Measurements from ENCODE around the gene NCF4.
A peak's percentile ranks its signal among the peaks of the same experiment; 100 is the strongest.

Gene NCF4

DNA sequence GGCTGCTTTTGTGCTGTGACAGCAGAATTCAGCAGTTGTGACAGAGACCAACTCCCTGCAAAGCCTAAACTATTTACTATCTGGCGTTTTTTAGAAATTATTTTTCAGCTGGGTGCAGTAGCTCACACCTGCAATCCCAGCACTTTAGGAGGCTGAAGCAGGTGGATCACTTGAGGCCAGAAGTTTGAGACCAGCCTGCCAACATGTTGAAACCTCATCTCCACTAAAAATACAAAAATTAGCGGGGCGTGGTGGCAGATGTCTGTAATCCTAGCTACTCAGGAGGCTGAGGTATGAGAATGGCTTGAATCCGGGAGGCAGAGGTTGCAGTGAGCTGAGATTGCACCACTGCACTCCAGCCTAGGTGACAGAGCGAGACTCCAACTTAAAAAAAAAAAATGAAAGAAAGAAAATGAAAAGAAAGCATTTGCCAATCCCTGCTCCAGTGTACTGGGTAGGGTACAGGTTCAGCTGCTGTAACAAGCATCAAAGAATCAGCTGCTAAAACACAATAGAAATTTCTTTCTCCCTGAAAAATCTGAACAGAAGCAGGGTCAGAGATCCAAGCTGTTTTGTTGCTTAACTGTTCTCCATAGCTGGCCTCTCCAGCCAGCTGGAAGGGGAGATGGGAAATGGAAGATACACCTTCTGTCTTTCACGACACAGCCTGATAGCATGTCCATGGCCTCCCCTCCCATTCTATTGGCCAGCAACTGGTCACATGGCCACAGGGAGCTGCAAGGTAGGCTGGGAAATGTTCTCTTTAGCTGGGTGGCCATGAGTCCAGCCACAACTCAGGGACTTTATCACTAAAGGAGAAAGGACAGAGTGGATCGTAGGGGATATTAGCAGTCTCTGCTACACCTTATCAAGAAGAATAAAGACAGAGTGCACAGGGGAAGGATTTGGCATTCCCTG lies 8.5 kb upstream of the NCF4 start:
- H3K27ac ChIP-seq: no peak overlapping the region
- TF ChIP-seq ZFX (IDR thresholded peaks at IDR 0.05): no peak
- TF ChIP-seq, protein P1, sequence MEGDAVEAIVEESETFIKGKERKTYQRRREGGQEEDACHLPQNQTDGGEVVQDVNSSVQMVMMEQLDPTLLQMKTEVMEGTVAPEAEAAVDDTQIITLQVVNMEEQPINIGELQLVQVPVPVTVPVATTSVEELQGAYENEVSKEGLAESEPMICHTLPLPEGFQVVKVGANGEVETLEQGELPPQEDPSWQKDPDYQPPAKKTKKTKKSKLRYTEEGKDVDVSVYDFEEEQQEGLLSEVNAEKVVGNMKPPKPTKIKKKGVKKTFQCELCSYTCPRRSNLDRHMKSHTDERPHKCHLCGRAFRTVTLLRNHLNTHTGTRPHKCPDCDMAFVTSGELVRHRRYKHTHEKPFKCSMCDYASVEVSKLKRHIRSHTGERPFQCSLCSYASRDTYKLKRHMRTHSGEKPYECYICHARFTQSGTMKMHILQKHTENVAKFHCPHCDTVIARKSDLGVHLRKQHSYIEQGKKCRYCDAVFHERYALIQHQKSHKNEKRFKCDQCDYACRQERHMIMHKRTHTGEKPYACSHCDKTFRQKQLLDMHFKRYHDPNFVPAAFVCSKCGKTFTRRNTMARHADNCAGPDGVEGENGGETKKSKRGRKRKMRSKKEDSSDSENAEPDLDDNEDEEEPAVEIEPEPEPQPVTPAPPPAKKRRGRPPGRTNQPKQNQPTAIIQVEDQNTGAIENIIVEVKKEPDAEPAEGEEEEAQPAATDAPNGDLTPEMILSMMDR (conservative IDR thresholded peaks at IDR 0.05): no peak

DNA sequence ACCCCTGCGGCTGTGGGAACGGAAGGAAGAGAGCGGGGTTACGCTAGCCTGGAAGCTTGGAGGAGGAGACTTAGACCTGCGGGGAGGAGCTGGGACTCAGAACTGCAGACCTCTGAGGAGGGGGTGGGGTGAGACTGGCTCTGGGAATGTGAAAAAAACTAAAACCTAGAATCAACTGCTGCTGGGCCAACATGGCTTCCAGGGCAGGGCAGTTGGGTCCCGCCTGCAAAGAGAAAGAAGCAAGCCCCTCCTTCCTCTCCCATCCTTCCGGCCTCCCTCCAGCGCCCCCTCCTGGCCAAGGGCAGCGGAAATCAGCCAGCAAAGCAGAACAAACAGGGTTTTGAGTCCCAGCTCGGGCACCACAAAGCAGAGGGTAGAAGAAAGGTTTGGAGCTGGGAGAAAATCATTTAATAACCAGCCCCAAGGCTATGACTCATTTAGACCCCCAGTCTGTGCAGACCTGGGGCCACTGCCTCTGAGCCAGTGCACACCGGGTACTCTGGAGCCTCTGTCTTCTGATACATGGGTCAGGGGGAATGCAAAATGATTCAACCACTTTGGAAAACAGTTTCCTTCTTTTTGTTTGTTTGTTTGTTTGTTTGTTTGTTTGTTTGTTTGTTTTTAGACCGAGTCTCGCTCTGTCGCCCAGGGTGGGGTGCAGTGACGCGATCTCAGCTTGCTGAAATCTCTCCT lies 7.3 kb upstream of the NCF4 start:
- no peak for TF ChIP-seq ZFX (IDR thresholded peaks at IDR 0.05)
- TF ChIP-seq, protein P1 (conservative IDR thresholded peaks at IDR 0.05): peak; percentile 83
- no peak overlapping the region for H3K27ac ChIP-seq

DNA sequence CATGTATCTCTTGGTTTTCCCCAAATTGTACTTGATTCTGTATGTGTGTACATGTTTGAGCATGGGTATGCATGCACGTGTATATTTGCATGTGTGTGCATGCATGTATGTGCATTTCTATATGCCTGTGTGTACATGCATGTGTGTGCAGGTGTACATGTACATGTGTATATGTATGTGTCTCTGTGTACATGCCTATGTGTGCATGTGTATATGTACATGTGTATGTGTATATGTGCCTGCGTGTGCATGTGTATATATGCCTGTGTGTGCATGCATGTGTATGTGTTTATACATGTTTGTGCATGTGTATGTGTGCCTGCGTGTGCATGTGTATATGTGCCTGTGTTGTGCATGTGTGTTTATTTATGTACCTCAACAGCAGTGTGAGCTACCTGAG lies 5.3 kb upstream of the NCF4 start:
- TF ChIP-seq, protein P1 (conservative IDR thresholded peaks at IDR 0.05): no peak
- TF ChIP-seq ZFX (IDR thresholded peaks at IDR 0.05): no peak
- no peak overlapping the region for H3K27ac ChIP-seq

DNA sequence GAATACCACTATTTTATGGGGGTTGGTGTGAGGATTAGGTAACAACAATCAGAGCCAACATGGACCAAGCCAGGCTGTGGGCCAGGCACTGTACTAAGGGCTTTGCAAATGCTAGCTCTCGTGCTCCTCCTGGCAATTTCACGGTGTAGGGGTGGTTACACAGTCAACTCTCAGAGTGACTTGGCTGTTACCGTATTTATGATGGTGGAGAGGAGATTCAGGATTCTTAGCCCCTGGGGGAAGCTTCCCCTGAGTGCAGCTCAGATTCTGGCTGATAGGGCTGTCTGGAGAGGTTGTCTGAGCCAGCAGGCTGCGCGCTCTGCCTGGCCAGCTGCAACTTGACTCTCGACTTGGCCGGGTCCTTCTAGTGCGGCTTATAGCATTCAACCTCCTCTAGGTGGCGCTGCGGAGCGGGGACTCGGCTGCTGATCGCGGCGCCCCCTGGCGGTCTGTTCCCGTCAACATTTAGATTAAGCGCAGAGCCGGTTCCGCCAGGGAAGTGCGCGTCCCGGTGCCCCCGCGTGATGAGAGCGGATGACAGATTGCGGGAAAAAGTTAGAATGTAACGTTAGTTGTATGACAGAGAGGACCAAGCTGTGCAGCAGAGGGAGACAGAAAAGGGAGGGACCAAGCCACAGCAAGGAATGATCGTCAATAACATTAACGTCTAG lies 4.5 kb upstream of the NCF4 start:
- TF ChIP-seq, protein P1 (conservative IDR thresholded peaks at IDR 0.05): peak; percentile 100
- TF ChIP-seq ZFX (IDR thresholded peaks at IDR 0.05): no peak

DNA sequence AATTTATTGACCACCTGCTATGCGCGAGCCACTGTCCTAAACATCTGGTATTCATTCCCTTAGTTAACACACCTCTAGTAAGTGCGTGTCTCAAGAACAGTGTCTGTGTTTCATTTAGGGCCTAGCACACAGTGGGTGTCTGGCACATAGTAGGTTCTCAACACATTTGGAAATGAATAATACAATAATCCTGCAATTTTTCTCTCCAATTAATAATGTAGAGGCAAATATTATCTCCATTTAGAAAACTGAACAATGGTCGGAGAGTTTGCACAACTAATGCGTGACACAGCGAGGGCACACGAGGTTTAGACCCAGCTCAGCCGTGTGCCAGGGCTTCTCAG lies 4.0 kb upstream of the NCF4 start:
- TF ChIP-seq ZFX (IDR thresholded peaks at IDR 0.05): no peak
- TF ChIP-seq, protein P1 (conservative IDR thresholded peaks at IDR 0.05): no peak; the same call in none of the 2 replicates
- no peak overlapping the region for H3K27ac ChIP-seq

More for the DNA sequence above, 4.5 kb upstream of the NCF4 start:
- H3K27ac ChIP-seq: no peak overlapping the region

DNA sequence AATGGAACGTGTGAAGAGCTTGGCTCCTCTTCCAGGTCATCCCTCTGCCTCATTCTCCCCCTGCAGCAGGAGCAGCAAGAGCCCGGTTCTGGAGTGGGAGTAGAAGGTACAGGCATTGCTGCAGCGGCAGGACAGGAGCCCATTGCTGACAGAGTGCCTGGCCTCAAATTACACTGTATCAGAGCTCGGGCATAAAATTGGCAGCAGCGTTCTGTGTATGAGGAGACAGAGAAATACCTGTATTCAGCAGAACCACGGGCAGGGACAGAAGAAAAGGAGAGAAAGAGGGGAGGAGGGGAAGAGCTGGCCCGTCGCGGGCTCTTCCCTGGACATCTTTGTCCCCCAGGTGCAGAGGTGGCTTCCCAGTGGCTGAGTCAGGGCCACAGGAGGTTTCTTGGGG lies 2.6 kb upstream of the NCF4 start:
- H3K27ac ChIP-seq: no peak overlapping the region
- TF ChIP-seq, protein P1 (conservative IDR thresholded peaks at IDR 0.05): no peak

DNA sequence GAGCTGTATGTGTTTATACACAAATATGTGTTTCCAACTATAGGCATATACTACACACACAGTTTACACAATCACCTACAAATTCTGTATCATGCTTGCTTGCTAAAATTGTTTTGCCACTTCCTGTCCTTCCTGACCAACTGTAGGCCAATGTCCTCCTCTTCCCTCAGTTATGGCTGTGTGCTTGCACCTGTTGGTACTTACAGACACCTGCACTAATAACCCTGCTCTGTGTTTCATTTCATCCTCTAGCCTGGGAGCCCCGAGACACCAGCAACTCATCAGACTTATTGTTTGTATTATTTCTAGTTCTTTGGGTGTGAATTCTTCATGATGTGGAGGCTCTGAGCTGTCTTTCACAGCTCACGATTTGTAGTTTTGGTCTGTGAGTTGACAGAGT lies 1.8 kb upstream of the NCF4 start:
- no peak overlapping the region for H3K27ac ChIP-seq

More for the DNA sequence above, 1.8 kb upstream of the NCF4 start:
- TF ChIP-seq ZFX (IDR thresholded peaks at IDR 0.05): no peak
- TF ChIP-seq, protein P1 (conservative IDR thresholded peaks at IDR 0.05): no peak

All from C4-2B (cell line).